GM19193 (cell line): ENCODE results near the gene AMT.
A peak's percentile ranks its signal among the peaks of the same experiment; 100 is the strongest.

Experiments used
- POLR2A ChIP-seq: IDR thresholded peaks from 4 replicates; pipeline ENCODE4 v1.6.1; 2011; ENCODE audit not compliant: insufficient read depth, insufficient read length; ENCODE audit errors: extremely low read depth

Gene AMT

DNA sequence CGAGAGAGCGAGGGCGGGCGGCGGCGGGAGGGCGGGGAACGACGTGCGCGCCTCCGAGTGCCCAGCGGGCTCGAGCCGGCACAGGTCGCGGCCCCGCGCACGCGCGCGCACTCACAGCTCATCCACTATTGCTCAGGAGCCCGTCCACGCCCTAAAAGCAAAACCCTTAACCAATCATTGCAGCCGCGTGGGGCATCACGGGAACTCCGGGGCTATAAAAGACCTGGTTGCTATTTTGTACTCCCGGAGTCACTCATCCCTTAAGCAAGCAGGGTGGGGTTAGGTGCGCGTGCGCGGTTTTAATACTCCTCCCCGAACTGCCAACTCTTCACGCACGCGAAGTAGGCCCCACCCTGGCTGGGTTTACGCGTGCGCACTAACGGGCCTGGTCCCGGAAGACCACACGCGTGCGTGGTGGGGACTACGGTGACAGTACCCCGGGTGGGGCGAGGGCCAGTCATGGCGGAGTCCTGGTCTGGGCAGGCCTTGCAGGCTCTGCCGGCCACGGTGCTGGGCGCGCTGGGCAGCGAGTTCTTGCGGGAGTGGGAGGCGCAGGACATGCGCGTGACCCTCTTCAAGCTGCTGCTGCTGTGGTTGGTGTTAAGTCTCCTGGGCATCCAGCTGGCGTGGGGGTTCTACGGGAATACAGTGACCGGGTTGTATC lies 10.2 kb downstream of the AMT start, which contains the start of the genes RHOA and TCTA:
RHOA (minus strand) TSS at position 9 of the 664 bp plus-strand sequence. CDS start 36,387 bp downstream, outside the sequence.
TCTA (plus strand) TSS at position 456 of the 664 bp plus-strand sequence; CDS start at position 460, 4 bp downstream.
- peak; percentile 99 for TF ChIP-seq POLR2A

GRCh38 chr3:49411535-49411967 lies 10.7 kb downstream of the AMT start:
- TF ChIP-seq POLR2A, result no peak

GRCh38 chr3:49410846-49411534 lies 11.3 kb downstream of the AMT start:
- no peak for TF ChIP-seq POLR2A

GRCh38 chr3:49410066-49410845 lies 12.0 kb downstream of the AMT start:
- no peak for TF ChIP-seq POLR2A

- no peak for TF ChIP-seq POLR2A
Measured at GRCh38 chr3:49406571-49407565, 15.4 kb downstream of the AMT start.

- no peak for TF ChIP-seq POLR2A
Measured at GRCh38 chr3:49403891-49404290, 18.4 kb downstream of the AMT start.

DNA sequence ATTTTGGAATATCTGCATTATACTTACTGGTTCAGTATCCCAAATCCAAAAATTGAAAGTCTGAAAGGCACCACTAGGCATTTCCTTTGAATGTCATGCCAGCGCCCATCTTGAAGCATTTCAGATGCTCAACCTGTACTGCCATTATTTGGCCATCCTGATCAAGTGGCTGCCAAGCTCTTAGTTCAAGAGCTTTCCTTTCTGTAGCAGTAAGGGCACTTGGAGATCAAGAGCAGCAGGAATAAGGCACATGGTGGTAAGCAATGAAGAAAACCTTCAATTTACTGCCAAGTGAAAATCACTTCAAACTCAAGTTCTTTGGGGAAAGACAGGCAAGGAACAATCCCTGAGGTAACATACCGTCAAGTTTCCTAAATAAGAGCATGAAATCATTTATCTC lies 20.5 kb downstream of the AMT start:
- no peak for TF ChIP-seq POLR2A

GRCh38 chr3:49399461-49399860 lies 22.8 kb downstream of the AMT start:
- no peak for TF ChIP-seq POLR2A

GRCh38 chr3:49397470-49397869 lies 24.8 kb downstream of the AMT start:
- no peak for TF ChIP-seq POLR2A

GRCh38 chr3:49389297-49389696 lies 33.0 kb downstream of the AMT start:
- TF ChIP-seq POLR2A, result no peak

GRCh38 chr3:49388289-49388820 lies 33.9 kb downstream of the AMT start:
- no peak for TF ChIP-seq POLR2A

GRCh38 chr3:49387721-49388120 lies 34.6 kb downstream of the AMT start:
- TF ChIP-seq POLR2A, result no peak

GRCh38 chr3:49386056-49386756 lies 36.1 kb downstream of the AMT start:
- no peak for TF ChIP-seq POLR2A
